Hematopoietic multipotent progenitor cell treated with erythropoietin and hydrocortisone succinate and interleukin-3 and kit ligand, for 4 days (in vitro differentiated cells): ENCODE measurements around the gene TRIB2.

Experiments used
- DNase-seq: peaks from one replicate; pipeline ENCODE4 v3.0.0-alpha.2; 2015

Gene TRIB2

DNA sequence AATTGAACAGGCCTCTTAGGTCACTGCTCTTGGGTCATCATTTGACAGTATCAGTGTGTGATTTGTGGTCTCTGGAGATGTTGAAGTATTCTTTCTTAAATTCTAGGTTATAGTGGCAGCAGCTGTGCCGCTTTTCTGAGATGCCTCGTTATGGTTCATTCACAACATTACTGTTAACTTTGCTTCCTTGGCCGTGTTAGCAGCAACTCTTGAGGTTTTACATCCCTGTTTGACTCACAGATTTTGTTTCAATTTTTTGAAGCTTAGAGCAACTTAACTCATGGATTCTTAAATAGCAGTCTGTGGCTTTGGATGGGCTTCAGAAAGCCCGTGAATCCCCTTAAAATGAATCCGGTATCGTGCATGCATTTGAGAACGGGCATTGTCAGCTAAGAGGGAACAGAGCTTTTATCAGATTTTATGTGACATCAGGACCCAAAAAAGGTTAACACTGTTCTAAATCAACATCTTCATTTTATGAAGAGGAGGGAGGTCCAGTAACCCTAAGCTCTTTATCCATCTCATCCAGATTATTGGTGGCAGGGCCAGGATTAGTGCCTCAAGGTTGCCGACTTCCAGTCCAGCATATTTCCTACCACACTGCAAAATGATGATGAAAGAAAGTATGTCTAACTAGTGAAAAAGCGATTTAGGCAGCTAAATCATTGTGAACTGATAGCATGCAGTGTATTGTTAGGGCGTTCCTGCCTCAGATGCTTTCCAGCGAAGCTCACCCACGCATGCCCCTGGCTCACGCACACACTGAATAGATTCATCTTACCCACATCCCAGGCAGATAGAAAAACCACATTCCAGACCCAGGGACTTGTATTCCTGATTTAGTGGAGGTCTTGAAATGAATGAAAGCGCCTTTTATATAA lies 5.1 kb downstream of the TRIB2 start:
- no peak for DNase-seq

DNA sequence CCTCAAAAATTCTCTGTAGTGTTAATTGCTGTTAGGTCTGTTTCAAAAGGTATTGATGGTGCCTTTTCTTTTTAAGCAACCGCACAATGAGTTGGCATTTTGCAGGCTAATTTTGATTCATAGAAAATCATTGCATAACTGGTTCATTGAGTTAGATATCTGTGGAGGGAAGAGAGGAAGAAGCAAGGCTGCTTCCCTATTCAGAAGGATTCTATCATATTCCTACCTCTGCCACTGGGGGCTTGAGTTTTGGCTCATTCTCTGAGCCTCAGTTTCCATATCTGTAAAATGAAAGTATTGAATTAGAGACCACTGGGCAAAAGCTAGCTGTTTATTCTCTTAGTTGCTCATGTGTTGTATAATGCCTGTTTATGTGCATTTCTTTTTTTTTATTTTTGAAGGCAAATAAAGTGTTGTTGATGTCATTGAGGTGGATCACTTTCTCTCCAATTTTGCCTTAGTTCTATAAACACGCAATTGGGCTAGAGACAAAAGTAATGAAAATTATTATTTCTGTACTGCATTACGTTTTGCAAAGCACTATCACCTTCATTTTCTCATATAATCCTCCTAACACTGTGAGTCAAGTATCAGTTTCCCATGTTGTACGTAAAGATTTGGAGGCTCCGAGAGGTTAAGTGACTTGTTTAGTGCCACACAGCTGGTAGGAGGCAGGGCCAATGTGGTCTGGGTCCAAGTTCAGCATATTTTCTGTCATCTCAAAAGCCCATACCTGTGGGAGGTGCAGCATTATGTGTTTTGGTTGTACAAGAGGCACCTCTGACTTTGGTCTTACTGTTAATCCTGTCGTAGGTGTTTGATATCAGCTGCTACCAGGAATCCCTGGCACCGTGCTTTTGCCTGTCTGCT lies 5.9 kb downstream of the TRIB2 start:
- DNase-seq, result peak; percentile 69

DNA sequence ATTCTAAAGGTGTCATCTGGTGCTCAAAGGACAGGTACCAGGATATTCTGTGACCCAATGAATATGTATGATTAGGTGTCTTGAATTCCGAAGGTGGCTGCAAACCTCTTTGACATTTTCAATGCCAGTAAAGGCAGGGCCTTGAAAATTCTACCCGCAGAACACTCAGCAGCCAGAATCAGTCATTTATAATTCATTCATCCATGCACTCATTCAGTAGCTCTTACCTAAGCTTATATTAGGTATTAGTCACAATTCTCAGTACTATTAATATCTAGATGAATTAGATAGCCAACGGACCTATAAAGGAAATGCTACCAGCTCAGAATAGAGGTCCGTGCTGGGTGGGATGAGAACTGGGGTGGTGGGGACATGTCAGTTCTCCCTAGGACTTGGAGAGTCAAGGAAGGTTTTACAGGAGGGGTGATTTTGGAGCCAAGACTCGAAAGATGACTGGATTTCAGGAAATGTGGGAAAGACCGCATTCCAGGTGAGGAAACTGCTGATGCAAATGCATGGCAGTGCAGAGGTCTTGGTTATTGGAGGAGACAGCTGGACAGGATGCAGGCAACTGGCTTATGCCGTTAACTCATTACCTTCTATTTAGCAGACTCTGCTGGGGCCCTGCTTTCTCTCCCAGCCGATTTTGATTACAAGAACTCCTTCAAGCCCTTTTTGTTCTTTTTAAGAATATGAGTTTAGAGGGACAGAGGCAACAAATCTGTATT lies 7.2 kb downstream of the TRIB2 start:
- DNase-seq, result no peak

GRCh38 chr2:12725233-12726187 lies 8.8 kb downstream of the TRIB2 start:
- no peak for DNase-seq

- no peak for DNase-seq
Measured at GRCh38 chr2:12726271-12726670, 9.5 kb downstream of the TRIB2 start.

GRCh38 chr2:12727065-12727464 lies 10.3 kb downstream of the TRIB2 start:
- DNase-seq, result no peak

DNA sequence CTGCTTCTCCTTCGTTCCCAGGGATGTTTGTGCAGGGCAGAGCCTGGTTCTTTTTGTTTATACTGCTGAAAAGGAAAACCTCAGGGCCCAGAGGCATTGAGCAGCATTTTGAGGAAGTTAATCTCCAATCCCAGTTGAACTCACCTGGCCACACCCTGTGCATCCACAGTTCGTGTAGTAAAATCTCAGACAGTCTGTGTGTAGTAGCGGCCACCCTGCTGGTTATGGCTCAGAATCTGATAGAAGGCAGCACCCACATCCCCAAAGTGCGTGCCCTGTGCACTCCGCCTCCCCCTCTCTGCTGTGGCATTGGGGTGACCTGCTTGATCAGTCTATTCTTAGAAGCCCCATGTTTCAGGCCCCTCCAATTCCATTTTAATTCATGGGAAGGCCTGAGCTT lies 10.9 kb downstream of the TRIB2 start:
- DNase-seq, result no peak

DNA sequence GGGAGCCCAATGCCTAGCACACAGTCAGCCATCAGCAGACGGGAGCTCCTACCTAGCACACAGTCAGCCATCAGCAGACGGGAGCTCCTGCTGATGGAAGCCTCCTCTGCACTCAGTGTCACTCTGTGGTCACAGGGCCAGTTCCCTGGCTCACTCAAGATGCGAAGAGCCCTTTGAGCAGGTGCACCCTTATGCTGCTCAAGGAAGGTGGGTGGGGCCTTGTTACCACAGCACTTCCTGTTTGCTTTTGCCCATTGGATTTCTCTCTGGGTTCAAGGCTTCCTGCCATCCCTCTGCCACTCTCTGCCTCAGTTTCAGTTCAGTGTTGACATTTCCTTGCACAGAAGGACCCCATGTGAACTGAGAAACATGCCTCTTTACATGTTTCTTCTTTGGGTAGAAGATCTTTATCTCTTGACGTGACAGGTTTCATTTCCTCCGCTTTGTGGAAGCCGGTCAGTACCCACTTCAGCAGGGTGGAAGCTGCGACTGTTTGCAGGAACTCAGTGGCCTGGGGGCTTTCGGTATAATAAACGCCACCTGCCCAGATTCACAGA lies 11.6 kb downstream of the TRIB2 start:
- DNase-seq, result no peak

- DNase-seq, result no peak
Measured at GRCh38 chr2:12730265-12730664, 13.5 kb downstream of the TRIB2 start.

DNA sequence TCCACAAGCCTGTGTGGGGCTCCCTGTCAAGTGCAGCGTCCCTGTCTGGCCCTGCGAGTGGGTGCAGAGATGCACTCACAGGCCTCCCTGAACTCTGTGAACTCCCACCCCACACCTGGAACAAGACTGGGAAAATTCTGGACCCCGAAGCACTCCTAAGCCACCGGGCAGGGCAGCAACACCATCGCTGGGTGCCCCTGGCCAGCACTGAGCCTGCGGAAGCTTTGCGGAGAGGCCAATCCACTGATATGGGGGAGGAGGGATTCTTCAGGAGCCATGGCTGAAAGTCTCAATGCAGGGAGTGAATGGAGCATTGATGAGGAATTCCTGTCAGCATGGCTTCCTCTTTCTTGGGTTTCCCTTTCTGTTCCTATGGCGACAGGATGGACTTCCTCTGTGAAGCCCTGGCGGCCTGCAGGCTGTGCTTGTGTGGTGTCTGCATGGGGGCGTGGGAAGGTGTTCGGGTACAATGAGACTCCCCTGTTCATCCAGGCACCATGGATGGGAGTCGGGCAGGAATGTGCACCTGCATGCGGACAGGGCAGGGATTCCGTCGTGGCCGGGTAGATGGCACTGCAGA lies 15.1 kb downstream of the TRIB2 start:
- no peak for DNase-seq

DNA sequence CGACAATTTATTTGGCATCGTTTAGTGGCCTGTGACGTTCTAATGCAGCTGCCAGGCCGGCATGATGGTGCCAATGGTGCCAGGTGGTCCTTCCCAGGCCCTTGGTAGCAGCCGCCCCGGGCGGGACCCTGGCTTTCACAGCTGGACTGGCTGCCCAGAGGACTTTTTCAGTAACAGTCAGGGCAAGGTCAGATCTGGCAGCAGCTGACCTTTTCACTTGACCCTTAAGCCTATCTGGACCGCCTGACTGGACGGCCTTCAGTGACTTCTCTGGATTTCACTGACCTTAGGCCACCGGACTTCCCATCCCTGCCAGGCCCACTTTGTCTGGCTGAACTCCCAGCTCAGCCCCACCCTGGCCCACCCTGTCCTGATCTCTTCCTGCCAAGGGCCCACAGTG lies 15.9 kb downstream of the TRIB2 start:
- DNase-seq, result no peak

- DNase-seq, result no peak
Measured at GRCh38 chr2:12733846-12734245, 17.1 kb downstream of the TRIB2 start.

DNA sequence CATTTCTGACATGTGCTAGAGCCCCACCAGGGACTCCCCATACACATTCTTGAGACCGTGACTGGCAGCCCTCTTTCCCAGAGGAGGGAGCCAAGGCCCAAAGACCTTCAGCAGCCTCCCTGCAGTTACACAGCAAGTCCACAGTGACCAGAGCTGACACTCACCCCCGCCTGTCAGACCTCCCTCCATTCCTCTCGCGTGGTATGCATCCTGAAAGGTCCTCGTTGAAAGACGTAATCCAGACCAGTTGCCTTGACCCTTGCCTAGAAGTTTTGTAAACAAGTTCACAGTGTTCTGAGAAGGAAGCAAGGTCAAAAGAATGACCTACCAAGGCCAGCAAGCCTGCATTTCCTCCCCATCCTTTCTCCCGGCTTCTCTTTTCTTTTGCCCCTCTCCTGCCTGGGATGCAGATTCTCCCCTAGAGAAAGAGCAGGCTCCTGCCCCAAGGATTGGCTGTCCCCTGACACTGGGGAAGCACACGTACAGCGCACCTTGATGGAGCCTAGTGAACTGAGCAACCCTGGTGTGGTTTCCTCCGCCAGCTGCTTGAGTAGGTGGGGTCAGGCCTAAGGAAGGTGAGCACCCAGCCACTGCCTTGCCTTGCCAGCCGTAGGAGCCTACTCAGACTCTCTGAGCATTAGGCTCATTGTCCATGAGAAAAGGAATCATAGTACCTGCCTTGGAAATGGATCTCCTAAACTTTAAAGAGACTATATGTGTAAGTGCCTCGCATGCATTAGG lies 18.3 kb downstream of the TRIB2 start:
- DNase-seq, result no peak

- peak; percentile 46 for DNase-seq
Measured at GRCh38 chr2:12737297-12737696, 20.6 kb downstream of the TRIB2 start.

DNA sequence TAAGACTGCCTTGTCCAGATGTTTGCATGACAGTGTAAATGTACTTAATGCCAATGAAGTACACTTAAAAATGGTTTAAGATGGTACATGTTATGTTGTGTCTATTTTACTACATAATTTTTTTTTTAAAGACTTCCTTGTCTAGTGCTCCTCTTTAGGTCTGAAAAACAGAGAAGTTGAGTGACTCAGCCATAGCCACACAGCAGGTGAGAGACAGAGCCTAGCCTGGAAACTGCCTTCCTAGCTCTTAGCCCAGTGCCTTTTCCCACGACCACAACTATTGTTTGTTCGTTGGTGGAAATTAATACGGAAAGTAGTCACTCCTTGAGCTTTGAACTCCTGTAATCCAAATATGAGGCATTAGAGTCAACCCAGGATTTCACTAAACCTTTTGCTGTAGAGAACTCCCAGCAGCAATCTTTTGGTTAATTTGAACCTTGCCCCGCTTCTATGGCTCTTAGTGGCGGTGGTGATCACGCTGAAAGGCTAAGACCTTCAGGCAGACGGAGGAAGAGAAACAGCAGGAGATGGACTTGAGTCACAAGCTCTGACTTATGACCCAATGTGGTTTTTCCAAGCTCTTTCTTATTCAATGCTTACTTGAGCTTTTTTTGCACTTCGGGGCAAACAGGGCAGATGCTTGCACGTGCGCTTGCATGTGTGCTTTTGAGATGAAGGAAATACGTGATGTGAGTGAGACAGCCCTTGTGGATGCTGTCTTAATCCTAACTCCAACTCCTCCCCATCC lies 21.2 kb downstream of the TRIB2 start:
- no peak for DNase-seq

GRCh38 chr2:12739721-12740254 lies 23.1 kb downstream of the TRIB2 start:
- no peak for DNase-seq

DNA sequence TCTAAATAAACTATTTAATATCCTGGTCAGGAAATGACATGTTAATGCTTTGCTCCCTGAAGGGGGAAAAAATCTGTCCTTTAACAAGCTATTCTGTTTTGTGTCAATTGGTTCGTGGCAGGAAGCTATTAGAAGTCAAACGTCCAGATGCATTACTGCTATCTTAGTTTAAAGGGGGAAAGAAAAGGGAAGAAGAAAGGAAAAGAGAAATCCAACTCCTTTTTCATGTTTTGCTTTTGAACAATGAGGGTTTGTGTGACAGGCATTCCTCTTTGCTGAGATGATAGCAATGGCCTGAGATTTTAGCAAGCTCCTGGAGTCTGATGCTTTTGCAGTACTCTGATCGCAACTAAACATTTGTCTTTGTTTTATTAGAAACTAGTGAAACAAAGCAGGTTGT lies 24.6 kb downstream of the TRIB2 start:
- no peak for DNase-seq

GRCh38 chr2:12742891-12743290 lies 26.2 kb downstream of the TRIB2 start:
- DNase-seq, result no peak

- DNase-seq, result no peak
Measured at GRCh38 chr2:12750166-12750905, 33.6 kb downstream of the TRIB2 start.
